ENCODE data around the gene C2CD4B. TPM values are rescaled to one million over a fixed set of nuclear protein-coding genes. Genes with fewer than 3 reads are reported as not detected.

The C2CD4B gene, protein sequence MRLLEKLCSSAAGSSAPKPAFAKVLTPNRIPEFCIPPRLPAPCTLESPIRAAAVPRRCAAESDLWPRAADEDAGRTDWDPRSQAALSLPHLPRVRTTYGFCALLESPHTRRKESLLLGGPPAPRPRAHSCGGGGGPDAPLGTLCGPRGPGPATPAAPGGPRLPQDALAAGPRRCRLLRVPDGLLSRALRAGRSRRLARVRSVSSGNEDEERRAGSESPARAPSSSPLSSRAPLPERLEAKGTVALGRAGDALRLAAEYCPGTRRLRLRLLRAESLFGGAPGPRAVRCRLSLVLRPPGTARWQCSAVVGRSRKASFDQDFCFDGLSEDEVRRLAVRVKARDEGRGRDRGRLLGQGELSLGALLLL
- not detected in 2 replicates for total RNA-seq (2014; rRNA removed; shearing (Covaris generic))

DNA sequence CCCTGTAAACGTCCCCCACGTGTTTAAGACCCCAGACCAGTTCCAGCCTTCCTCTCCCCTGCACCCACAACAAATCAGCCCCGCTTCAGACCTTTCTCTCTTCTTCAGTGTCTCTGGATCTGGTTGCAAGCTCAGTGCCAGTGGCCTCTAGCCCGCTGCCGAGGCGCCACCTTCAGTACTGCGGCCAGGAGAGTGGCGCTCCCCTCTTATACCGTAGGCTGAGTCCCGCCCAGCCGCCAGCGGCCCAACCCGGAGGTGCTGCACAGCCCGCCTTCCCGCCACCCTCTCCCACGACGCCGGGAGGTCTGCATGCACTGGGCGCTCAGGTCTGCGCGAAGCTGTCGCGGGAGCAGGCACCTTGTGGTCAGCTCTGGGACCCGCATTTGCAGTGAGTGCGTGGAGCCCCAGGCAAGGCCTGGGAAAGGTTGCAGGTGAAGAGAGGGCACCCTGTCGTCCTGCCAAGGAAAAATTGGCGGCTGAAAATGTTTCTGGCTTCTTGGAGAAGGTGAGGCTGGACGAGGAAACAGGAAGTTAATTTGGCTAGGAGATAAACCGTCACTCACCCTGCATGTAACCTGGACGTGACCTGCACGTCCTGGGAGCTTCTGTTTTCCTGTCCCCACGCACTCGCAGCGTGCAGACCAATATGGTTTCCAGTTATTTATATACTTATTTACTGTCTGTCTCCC is at the start of gene C2CD4B:
Gene C2CD4B (minus strand): TSS at position 182 of the 689 bp plus-strand sequence. CDS start 301 bp downstream, outside the sequence.
- DNase-seq (ENCODE audit: low spot score) = no peak
- in situ Hi-C loops (cut with HindIII; ENCODE audit: low sequenced_read_pairs) = no loop called here

DNA sequence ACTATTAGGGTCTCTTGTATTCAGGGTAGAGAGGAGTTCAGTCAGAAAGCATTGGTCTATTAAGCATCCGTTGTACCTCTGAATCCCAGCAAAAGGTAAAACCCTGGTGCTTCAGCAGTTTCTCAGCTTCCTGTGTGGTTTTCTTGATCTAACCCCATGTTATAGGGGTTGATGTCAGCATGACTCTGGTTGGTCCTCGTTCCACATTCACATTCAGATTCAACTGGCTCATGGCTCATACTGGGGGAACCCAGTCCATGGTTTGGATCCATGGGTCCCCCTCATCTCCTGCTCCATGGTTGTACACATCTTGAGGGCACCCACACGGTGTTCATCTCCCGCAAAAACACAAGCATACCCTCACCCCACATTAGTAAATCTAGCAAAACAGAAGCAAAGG is 47.7 kb upstream of the C2CD4B start:
- in situ Hi-C loops (cut with HindIII; ENCODE audit: low sequenced_read_pairs) = no loop called here
- no peak for DNase-seq (ENCODE audit: low spot score)

DNA sequence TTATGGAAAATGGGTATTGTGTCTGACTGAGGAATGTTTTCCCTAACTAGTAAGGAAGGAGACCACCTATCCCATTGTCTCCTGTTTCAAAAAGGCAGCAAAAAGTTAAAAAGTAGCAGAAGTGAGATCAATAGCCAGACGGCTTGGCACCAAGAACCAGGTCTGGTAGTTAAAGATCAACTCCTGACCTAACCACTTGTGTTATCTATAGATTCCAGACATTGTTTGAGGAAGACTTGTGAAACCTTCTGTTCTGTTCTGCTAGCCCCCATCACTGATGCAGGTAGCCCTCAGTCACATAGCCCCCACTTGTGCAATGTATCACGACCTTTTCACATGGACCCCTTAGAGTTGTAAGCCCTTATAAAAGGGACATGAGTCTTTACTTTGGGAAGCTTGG is 46.3 kb upstream of the C2CD4B start:
- in situ Hi-C loops (cut with HindIII; ENCODE audit: low sequenced_read_pairs) = no loop called here
- DNase-seq (ENCODE audit: low spot score) = no peak

DNA sequence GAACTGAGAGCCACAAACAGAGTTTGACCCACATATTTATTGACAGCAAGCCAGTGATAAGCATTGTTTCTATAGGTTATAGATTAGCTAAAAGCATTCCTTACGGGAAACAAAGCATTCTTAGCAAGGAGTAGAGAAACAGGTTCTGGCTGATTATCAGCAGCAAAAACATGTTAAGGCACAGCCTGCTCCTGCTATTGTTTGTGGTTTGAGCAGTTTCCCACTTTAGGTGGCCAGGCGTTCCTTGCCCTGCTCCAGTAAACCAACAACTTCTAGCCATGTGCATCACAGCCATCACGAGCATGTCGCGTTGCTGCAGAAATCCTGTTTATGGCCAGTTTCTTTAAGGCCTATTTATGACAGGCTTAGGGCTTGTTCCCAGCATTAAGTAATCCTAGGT is 44.7 kb upstream of the C2CD4B start:
- DNase-seq (ENCODE audit: low spot score) = no peak
- in situ Hi-C loops (cut with HindIII; ENCODE audit: low sequenced_read_pairs) = no loop called here

DNA sequence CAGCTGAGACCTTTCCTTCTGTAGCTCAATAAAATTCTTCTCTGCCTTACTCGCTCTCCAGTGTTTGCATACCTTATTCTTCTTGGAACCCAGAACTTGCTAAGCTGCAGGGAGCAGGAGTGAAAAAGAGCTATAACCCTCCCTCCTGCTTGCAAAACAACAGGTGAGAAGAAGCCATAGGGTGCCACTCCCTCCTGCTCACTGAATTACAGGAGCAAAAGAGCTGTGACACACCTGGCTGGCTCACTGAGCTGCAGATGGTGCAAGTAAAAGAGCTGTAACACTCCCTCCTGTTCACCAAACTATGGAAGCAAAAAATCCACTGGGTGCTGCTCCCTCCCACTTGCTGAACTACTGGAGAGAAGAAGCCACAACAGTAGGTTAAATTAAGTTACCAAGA is 44.2 kb upstream of the C2CD4B start:
- in situ Hi-C loops (cut with HindIII; ENCODE audit: low sequenced_read_pairs) = no loop called here
- DNase-seq (ENCODE audit: low spot score) = no peak

DNA sequence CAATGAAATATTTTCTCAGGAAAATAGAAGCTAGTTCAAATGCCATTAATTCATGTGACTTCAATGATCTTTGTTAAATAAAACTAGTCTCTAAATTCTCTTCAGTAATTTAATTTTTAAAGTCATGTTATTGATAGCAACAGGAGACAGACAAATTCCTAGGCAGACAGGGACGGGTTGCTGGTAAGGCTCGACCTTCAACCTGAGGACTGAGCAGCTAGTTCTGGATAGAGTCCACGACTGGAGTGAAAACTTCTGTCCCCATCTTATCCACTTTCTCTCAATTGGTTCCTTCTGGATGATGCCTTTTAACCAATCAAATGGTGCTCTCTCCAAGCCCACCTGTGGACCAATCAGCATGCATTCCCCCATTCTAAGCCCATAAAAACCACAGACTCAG is 43.8 kb upstream of the C2CD4B start:
- DNase-seq (ENCODE audit: low spot score) = no peak
- in situ Hi-C loops (cut with HindIII; ENCODE audit: low sequenced_read_pairs) = no loop called here

DNA sequence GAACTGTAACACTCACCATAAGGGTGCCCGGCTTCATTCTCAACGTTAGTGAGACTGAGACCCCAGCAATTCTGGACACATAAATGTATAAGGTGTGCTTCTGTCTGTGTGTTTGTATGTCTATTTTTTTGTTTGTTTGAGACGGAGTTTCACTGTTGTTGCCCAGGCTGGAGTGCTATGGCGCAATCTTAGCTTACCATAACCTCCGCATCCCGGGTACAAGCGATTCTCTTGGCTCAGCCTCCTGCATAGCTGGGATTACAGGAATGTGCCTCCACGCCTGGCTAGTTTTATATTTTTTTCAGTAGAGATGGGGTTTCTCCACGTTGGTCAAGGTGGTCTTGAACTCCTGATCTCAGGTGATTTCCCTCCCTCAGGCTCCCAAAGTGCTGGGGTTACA is 43.3 kb upstream of the C2CD4B start:
- in situ Hi-C loops (cut with HindIII; ENCODE audit: low sequenced_read_pairs) = no loop called here
- DNase-seq (ENCODE audit: low spot score) = no peak

DNA sequence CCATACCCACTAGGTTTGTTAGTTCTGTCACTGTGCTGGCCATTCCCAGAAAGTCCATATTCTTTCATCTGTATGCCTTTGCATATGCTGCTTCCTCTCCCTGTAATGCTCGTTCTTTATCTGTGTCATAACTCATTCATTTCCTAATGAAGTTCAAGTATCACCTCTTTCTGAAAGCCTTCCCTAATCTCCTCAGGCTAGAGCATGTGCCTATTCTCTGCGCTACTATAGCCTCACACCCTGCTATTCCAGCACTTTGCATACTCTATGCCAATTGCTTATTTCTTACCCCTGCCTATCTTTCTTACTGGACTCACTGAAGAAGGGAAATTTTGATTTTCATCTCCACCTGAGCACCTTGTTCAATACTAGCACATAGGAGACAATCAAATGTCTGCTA is 25.6 kb upstream of the C2CD4B start:
- no peak for DNase-seq (ENCODE audit: low spot score)
- in situ Hi-C loops (cut with HindIII; ENCODE audit: low sequenced_read_pairs) = no loop called here

DNA sequence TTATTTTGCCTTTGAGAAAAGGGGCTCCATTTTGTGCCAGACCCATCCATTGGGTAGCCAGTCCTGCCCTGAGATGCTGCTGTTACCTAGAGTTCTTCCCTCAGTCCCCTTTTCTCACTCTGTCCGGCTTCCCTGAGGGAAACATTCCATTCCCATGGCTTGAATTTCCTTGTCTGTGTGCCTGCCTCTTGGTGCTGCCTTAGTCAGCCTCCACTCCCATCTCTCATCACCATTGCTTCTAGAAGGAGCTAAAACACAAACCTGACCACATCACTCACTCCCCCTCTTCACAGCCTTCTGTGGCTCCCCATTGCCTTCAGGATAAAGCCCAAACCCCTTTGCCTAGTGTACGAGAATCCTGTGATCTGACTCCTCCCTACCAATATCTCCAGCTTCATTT is 25.2 kb upstream of the C2CD4B start:
- no peak for DNase-seq (ENCODE audit: low spot score)
- in situ Hi-C loops (cut with HindIII; ENCODE audit: low sequenced_read_pairs) = no loop called here

DNA sequence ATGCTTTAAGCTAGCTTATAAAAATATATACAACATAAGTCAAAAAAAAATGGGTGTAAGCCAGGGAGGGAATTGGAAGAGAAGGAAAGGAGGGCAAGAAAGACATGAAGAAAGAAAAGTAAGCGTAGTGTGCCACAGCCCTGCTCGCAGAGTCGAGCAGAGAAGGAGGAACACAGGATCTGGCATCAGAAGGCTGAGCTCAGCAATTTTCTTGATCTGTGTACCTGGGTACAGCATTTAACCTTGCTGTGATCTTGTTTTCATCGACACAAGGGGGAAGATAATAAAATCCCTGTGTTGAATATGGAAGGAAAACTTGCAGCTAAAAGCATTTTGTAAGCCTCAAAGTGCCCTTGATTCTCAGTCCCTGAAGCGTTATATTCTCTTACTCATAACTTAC is 23.7 kb upstream of the C2CD4B start:
- in situ Hi-C loops (cut with HindIII; ENCODE audit: low sequenced_read_pairs) = no loop called here
- no peak for DNase-seq (ENCODE audit: low spot score)

DNA sequence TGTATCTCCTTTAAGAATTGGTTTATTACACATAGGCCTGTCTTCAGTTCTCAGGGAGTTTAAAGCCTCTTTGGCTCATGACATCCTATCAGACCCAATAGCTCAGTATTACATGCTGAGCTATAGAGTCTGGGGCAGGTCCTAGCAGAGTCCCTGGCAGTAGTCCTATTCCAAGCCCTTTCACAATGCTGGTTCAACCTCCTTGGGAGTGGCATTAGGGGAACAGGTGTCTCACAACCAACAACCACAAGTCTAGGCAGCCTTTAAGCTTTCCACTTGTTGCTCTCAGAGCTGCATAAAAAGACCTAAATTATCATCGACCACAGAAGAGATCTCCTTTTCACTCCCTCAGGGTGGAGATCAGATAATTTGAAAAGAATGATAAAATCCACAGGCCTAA is 22.8 kb upstream of the C2CD4B start:
- in situ Hi-C loops (cut with HindIII; ENCODE audit: low sequenced_read_pairs) = no loop called here
- DNase-seq (ENCODE audit: low spot score) = no peak

DNA sequence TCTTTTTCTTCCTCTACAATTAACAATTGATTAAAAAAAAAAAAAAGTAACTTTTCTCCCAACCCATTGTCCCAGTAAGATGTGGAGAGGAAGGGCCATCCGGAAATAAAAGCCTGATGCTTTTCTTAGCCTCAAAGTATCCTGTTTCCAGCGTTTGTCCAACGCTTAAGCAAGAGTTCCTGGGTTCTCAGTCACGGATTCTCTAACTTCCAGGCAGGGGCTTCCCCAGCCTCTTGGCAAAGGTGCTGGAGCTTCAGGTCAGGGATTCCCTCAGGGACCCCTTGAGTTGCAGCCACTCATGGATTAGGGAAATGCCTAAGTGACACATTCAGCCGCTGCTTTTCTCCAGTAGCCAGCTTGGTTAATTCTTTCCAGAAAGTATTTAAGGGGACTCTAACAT is 22.3 kb upstream of the C2CD4B start:
- DNase-seq (ENCODE audit: low spot score) = no peak
- in situ Hi-C loops (cut with HindIII; ENCODE audit: low sequenced_read_pairs) = no loop called here

DNA sequence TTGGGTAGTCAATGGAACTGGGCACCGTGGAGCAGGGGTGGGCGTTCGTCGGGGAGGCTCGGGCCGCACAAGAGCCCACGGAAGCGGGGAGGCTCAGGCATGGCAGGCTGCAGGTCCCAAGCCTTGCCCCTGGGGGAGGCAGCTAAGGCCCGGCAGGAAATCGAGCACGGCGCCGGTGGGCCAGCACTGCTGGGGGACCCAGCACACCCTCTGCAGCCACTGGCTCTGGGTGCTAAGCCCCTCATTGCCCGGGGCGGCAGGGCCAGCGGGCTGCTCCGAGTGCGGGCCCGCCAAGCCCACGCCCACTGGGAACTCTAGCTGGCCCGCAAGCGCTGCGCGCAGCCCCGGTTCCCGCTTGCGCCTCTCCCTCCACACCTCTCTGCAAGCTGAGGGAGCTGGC is 21.5 kb upstream of the C2CD4B start:
- in situ Hi-C loops (cut with HindIII; ENCODE audit: low sequenced_read_pairs) = no loop called here
- DNase-seq (ENCODE audit: low spot score) = no peak

DNA sequence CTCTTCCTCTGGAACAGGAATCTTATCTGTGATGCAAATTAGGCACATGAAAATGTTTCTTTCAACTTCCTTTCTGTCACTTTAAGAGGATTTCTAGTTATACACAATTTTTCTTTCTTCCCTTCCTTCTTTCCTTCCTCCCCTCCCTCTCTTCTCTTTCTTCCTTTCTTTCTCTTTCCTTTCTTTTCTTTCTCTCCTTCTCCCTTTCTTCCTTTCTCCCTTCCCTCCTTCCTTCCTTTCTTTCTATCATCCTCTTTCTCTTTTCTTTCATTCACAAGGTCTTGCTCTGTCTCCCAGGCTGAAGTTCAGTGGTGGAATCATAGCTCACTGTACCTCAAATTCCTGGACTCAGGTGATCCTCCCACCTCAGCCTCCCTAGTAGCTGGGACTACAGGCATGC is 18.0 kb upstream of the C2CD4B start:
- no peak for DNase-seq (ENCODE audit: low spot score)
- in situ Hi-C loops (cut with HindIII; ENCODE audit: low sequenced_read_pairs) = no loop called here

DNA sequence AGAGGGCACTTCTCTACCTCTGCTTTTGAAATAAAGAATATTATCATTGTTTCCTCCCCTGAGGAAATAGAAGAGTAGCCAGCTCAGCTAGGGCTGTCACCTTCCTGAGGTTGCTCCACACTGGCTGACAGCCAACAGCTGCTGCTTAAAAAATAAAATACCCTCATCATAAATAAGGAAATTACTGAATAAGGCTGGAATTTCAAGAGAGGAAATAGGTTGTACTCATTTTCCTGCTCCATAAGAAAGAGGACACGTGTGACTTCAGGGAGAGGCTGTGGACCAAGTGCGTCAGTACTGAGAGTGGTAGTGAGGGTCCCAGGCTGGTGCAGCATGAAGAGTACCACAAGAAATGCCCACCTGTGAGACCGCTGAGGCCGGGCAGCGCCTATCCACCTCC is 8.1 kb upstream of the C2CD4B start:
- in situ Hi-C loops (cut with HindIII; ENCODE audit: low sequenced_read_pairs) = no loop called here
- DNase-seq (ENCODE audit: low spot score) = no peak

DNA sequence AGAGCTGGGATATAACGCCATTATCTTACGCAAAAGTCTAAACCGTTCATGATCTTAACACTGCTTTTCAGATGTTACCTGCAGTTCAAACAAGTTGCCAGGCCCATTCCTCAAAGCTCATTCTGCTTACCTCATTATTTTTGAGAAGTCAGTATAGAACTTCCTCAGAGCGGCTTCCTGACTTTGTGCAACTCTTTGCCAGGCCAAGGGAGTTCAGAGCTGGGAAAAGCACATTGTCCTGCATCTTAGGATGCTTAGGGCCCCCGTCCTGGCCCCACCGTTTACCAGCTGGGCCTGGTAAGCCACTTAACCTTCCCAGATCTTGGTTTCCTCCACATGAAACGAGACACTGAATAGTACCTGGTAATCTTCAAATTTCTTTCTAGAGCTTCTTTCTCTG is 6.8 kb upstream of the C2CD4B start:
- no peak for DNase-seq (ENCODE audit: low spot score)
- in situ Hi-C loops (cut with HindIII; ENCODE audit: low sequenced_read_pairs) = no loop called here

DNA sequence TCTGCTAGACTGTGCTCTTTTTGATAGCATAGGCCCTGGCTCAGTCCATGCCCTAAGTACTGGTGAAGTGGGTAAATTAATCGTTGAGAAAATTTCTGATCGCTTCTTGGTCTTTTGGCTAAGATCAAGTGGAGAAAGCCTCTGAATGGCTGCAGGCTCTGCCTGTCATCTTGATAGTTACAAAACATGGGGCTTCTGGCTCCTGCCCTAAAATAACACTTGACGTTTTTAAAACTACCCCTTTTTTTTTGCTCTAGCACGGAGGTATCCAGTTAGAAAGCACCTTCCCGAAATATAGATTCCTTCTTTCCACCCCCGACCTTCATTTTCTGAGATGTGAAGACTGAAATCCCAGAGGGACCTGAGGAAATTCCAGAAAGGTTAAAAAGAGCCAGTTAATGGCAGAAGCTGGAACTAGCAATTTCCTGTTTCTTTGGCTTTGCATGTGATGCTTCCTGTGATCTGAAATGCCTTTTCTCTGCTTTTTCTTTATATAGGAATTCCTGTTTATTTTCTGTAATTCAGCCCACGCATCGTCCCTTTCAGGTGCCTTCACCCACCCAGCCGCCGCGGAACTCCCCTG is 799 bp upstream of the C2CD4B start:
- in situ Hi-C loops (cut with HindIII; ENCODE audit: low sequenced_read_pairs) = no loop called here

DNA sequence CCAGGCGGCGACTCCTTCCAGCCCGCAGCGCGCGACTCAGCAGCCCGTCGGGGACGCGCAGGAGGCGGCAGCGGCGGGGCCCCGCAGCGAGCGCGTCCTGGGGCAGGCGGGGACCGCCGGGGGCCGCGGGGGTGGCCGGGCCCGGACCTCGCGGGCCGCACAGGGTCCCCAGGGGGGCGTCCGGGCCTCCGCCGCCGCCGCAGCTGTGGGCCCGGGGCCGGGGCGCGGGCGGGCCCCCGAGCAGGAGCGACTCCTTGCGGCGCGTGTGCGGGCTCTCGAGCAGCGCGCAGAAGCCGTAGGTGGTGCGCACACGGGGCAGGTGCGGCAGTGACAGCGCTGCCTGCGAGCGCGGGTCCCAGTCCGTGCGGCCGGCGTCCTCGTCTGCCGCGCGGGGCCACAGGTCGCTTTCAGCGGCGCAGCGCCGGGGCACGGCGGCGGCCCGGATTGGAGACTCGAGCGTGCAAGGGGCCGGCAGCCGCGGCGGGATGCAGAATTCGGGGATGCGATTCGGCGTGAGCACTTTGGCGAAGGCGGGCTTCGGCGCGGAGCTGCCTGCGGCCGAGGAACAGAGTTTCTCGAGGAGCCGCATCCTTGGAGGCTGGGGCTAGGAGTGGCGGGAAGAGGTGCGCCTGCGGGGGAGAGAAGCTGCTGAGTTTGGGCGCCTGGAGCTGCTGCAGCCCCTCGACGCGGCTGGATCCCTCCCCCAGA is 535 bp downstream of the C2CD4B start:
- DNase-seq (ENCODE audit: low spot score) = no peak
- in situ Hi-C loops (cut with HindIII; ENCODE audit: low sequenced_read_pairs) = no loop called here

More for the DNA sequence above, 799 bp upstream of the C2CD4B start:
- no peak for DNase-seq (ENCODE audit: low spot score)

DNA sequence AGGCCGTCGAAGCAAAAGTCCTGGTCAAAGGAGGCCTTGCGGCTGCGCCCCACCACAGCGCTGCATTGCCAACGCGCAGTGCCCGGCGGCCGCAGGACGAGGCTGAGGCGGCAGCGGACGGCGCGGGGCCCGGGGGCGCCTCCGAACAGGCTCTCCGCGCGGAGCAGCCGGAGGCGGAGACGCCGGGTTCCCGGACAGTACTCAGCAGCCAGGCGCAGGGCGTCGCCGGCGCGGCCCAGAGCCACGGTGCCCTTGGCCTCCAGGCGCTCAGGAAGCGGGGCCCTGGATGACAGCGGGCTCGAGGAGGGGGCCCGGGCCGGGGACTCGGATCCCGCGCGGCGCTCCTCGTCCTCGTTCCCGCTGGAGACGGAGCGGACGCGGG is 1.1 kb downstream of the C2CD4B start:
- DNase-seq (ENCODE audit: low spot score) = no peak
- in situ Hi-C loops (cut with HindIII; ENCODE audit: low sequenced_read_pairs) = no loop called here

DNA sequence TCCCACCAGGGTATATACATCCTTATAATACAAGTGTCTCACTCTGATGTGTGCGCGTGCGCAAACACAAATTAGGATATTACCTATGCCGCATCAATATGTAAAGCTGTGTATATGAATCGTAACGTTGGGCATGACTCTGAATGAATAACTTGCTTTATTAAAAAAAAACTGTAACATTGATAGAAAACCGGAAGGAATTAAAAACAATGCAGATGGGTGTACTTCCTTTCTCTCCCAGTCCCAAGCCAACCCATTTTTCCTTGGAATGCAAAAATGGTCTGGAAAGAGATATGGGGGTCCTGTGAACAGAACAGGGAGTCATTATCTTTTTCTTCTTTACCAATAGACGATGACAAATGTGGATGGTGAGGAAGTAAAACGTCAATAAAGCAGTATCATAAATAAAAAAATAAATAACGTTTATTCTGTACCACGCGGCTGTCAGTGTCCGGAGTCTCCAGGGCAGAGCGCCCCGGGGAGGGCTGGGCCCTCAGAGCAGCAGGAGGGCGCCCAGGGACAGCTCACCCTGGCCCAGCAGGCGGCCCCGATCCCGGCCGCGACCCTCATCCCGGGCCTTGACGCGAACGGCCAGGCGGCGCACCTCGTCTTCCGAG is 1.6 kb downstream of the C2CD4B start:
- DNase-seq (ENCODE audit: low spot score) = no peak
- in situ Hi-C loops (cut with HindIII; ENCODE audit: low sequenced_read_pairs) = no loop called here
